ENCODE measurements around the gene FBF1. TPM values are rescaled to one million over a fixed set of nuclear protein-coding genes. Genes with fewer than 3 reads are reported as not detected.
A peak's percentile ranks its signal among the peaks of the same experiment; 100 is the strongest.

The FBF1 gene
- total RNA-seq, 6 experiments from 2014 or later, result 0.86 to 3.1 (median 2.7) TPM

- H3K9me3 ChIP-seq, result no peaks in the 10 kb centered on the region
- TF ChIP-seq POLR2A (IDR thresholded peaks at IDR 0.05), result no peak
- TF ChIP-seq, protein P1, sequence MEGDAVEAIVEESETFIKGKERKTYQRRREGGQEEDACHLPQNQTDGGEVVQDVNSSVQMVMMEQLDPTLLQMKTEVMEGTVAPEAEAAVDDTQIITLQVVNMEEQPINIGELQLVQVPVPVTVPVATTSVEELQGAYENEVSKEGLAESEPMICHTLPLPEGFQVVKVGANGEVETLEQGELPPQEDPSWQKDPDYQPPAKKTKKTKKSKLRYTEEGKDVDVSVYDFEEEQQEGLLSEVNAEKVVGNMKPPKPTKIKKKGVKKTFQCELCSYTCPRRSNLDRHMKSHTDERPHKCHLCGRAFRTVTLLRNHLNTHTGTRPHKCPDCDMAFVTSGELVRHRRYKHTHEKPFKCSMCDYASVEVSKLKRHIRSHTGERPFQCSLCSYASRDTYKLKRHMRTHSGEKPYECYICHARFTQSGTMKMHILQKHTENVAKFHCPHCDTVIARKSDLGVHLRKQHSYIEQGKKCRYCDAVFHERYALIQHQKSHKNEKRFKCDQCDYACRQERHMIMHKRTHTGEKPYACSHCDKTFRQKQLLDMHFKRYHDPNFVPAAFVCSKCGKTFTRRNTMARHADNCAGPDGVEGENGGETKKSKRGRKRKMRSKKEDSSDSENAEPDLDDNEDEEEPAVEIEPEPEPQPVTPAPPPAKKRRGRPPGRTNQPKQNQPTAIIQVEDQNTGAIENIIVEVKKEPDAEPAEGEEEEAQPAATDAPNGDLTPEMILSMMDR (IDR thresholded peaks at IDR 0.05), result no peak
- peaks cover 0 to 12% (median 10%) of the 10 kb centered on the region in 4 donors for H3K4me1 ChIP-seq
- peak in 1 of 3 donors; percentile 49 for DNase-seq
- no peaks in the 10 kb centered on the region for H3K36me3 ChIP-seq
- no peak overlapping the region for H3K27ac ChIP-seq
- no peak for ATAC-seq
- H3K27me3 ChIP-seq, result no peaks in the 10 kb centered on the region
- no peak overlapping the region for H3K4me3 ChIP-seq
- intact Hi-C loops (cut with DNase I), result no loop called here
- no CpG with 5 or more reads among the region's 19 CpGs for WGBS (ENCODE audit: insufficient coverage, low coverage, low lambda C conversion rate, missing lambda C conversion rate)
Observed at GRCh38 chr17:75922963-75923874, 17.6 kb downstream of the FBF1 start.

GRCh38 chr17:75922173-75922961 is 18.5 kb downstream of the FBF1 start:
- intact Hi-C loops (cut with DNase I), result no loop called here
- no peak for TF ChIP-seq POLR2A (IDR thresholded peaks at IDR 0.05)
- TF ChIP-seq, protein P1 (IDR thresholded peaks at IDR 0.05), result no peak
- 68% methylated on average over 18 of the region's 18 CpGs for WGBS (ENCODE audit: insufficient coverage, low coverage, low lambda C conversion rate, missing lambda C conversion rate)
- H3K27me3 ChIP-seq, result no peaks in the 10 kb centered on the region
- no peaks in the 10 kb centered on the region for H3K9me3 ChIP-seq
- H3K4me3 ChIP-seq, result no peak overlapping the region
- ATAC-seq (peak; percentile 76 to 85 (median 78)), DNase-seq (no peak)
- H3K4me1 ChIP-seq, result peaks cover 0 to 12% (median 10%) of the 10 kb centered on the region in 4 donors
- H3K27ac ChIP-seq, result peak overlapping the region in 1 of 3 donors; percentile 7
- H3K36me3 ChIP-seq, result no peaks in the 10 kb centered on the region

GRCh38 chr17:75921596-75921995 is 19.2 kb downstream of the FBF1 start:
- Histone ChIP-seq H3K9me3 (no peaks in the 10 kb centered on the region), H3K4me1 (peaks cover 0 to 12% (median 10%) of the 10 kb centered on the region in 4 donors), H3K36me3 (no peaks in the 10 kb centered on the region), H3K27ac (no peak overlapping the region), H3K4me3 (no peak overlapping the region), H3K27me3 (no peaks in the 10 kb centered on the region)
- TF ChIP-seq POLR2A (IDR thresholded peaks at IDR 0.05), result no peak
- TF ChIP-seq, protein P1 (IDR thresholded peaks at IDR 0.05), result no peak
- no peak for ATAC-seq
- no CpG with 5 or more reads among the region's 15 CpGs for WGBS (ENCODE audit: insufficient coverage, low coverage, low lambda C conversion rate, missing lambda C conversion rate)
- intact Hi-C loops (cut with DNase I), result no loop called here
- DNase-seq, result no peak

DNA sequence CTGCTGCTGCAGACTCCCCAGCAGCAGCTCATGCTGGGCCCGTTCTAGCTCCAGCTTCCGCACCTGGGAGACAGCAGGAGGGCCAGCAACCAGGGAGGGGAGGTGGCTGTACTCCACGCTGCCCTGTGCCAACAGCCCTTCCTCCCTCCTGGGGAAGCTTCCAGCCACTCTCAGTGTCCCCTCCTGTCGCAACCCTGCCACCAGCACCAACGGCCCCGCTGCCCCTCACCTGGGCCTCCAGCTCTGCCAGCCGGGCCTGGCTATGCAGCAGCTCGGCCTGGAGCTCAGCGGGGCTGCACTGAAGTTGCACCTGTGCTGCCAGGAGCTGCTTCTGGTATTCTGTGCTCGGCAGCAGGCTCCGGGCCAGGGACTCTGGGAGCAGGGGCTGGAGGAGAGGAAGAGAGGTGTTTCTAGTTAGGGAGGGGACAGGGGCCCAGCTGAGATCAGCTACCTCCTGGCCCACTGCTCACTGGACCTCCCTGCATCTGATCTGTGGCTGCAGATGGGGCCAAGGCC is 20.7 kb downstream of the FBF1 start:
- 82% methylated on average over 5 of the region's 11 CpGs for WGBS (ENCODE audit: insufficient coverage, low coverage, low lambda C conversion rate, missing lambda C conversion rate)
- Histone ChIP-seq H3K4me1 (peaks cover 0 to 12% (median 10%) of the 10 kb centered on the region in 4 donors), H3K27ac (no peak overlapping the region), H3K27me3 (no peaks in the 10 kb centered on the region), H3K9me3 (no peaks in the 10 kb centered on the region), H3K36me3 (no peaks in the 10 kb centered on the region), H3K4me3 (no peak overlapping the region)
- intact Hi-C loops (cut with DNase I), result no loop called here
- ATAC-seq (no peak), DNase-seq (no peak)
- no peak for TF ChIP-seq POLR2A (IDR thresholded peaks at IDR 0.05)
- TF ChIP-seq, protein P1 (IDR thresholded peaks at IDR 0.05), result no peak

Data from right lobe of liver (tissue), 6 donors.